H1 (cell line): ENCODE measurements around the gene MEIS2. TPM values are rescaled to one million over a fixed set of nuclear protein-coding genes. Genes with fewer than 3 reads are reported as not detected.

Source experiments
- TBP ChIP-seq: IDR thresholded peaks from 2 replicates; pipeline ENCODE4 v1.6.1; 2011; ENCODE audit warnings: low read depth, low read length, improper control_type of control experiment
- polyA plus RNA-seq, 7 experiments: library from polyadenylated mRNA; depleted of rRNA in 3 of 7; stranded (reverse) in 5 of 7; unstranded in 2 of 7; fragments of >200 nt in 5 of 7; fragments of 200-250 nt in 2 of 7; gene quantifications; 1 replicate in 5 of 7; 2 replicates in 1 of 7; 4 replicates in 1 of 7; pipeline versions ENCODE4 v1.2.1 to v1.2.3, GENCODE V29; 2011 to 2013; ENCODE audit warnings: missing spikeins in 2 of 7, mixed read lengths in 2 of 7
- total RNA-seq: library from RNA; stranded (reverse); fragmentation: NEBNext Ultra II Directional; extraction: Animal tissue kit (Norgen Biotek cat#: 25700); gene quantifications from 2 replicates; pipeline ENCODE4 v1.2.1, GENCODE V29; 2021
- TF ChIP-seq, protein P1 (sequence below), 3 experiments: IDR thresholded peaks; 1 replicate in 2 of 3; 2 replicates in 1 of 3; pipeline versions ENCODE4 v1.5.1 to v1.6.1; 2011; ENCODE audit warnings: low read length in 3 of 3, mild to moderate bottlenecking in 3 of 3, inconsistent platforms in 2 of 3, low read depth in 1 of 3, moderate library complexity in 1 of 3; ENCODE audit not compliant: insufficient read depth in 1 of 3; ENCODE audit errors: control extremely low read depth in 1 of 3

The MEIS2 gene
- total and polyA plus RNA-seq, 2 of the 8 experiments (the other 6 are each of a cell fraction or from before 2014, with no cell fraction given) = 0.22 to 1.2 TPM

DNA sequence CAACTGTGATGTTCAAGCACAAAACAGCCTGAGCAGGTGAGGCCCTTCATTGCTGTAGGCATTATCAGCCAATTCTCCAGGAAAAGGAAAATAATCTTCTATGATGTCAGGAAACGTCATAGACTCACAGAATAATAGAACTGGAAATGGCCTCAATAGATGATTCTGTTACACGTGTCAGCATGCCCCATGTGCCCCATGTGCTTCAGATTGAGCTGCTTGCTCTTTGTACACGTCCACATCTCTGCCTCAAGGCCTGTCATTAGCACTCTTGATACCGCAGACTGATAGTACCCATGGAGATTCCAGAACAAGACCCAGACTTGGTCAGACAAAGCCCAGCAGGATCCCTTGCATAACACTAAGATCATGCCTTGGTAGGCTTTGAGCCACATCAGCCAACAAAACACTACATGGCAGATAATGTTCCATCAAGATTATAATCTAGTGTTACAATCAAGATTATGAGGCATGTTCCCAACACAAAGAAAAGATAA lies 95.9 kb downstream of the MEIS2 start (continued):
- TF ChIP-seq, protein P1, sequence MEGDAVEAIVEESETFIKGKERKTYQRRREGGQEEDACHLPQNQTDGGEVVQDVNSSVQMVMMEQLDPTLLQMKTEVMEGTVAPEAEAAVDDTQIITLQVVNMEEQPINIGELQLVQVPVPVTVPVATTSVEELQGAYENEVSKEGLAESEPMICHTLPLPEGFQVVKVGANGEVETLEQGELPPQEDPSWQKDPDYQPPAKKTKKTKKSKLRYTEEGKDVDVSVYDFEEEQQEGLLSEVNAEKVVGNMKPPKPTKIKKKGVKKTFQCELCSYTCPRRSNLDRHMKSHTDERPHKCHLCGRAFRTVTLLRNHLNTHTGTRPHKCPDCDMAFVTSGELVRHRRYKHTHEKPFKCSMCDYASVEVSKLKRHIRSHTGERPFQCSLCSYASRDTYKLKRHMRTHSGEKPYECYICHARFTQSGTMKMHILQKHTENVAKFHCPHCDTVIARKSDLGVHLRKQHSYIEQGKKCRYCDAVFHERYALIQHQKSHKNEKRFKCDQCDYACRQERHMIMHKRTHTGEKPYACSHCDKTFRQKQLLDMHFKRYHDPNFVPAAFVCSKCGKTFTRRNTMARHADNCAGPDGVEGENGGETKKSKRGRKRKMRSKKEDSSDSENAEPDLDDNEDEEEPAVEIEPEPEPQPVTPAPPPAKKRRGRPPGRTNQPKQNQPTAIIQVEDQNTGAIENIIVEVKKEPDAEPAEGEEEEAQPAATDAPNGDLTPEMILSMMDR (IDR thresholded peaks at IDR 0.05; ENCODE audit: control extremely low read depth in 1 of 3, insufficient read depth in 1 of 3, low read depth in 1 of 3, low read length in 3 of 3) = no peak
- TF ChIP-seq TBP = no peak
